IPS DF 19.7 (cell line): ENCODE measurements around the gene DUOX2.
"Not testable (repeated sequence)": the region's sequence is repeated elsewhere in the genome, so short reads cannot be mapped to it uniquely, and the experiment has no call there.

Source experiments
- DNase-seq: peaks from one replicate; pipeline ENCODE4 v3.0.0-alpha.2; 2013; ENCODE audit warnings: low read depth, low spot score

DUOX2 gene

DNA sequence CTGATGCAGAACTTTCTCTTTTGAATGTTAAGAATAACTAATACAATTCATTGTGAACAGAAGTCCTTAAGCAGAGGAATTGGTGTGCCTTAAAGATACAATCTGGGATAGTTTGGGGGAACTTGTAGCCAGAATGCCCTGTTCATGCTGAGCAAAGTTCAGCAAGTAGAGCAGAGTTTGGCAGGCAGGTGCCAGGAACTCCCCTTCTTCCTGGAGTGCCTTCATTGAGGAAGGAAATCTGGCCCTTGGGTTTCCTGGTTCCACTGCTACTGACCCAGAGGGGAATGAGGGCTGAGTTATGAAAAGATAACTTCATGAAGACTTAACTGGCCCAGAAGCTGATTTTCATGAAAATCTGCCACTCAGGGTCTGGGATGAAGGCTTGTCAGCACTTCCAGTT lies 40.4 kb downstream of the DUOX2 start:
- DNase-seq: not testable (repeated sequence)

DNA sequence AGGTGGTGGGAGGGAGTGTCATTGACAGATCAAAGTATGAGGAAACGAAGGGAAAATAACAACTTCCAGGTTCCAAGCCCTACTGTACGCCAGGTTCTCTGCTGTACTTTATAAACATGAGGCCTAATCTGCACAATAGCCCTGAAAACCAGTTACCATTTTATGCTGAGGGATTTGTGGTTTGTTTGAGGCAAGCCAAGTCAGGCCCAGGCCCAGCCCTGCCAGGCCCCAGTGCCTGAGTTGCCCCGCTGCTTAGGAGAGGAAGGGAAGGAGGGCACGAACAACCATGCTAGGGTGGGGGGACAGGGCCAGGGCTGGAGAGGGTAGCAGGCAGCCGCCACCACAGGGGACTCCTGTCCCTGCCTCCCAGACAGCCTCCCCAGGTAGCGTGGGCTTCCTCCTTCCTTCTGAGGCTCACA lies 44.0 kb downstream of the DUOX2 start:
- not testable (repeated sequence) for DNase-seq

DNA sequence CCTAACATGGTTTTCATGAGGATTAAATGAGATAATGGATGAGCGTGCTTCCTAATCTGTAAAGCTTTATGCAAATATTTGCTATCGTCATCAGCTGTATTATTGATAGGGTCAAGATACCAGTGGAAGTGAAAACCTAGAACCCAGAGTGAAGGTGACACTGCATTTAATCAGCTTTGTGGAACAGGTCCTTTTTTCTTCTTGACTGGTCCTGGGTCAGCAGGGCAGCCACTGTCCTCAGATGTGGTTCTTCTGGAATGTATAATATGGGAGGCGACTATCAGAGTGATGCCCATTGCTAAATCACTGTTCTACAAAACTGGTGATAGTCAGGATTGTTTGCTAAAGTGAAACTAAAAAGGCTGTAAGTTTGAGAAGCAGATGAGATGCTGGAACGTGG lies 49.6 kb downstream of the DUOX2 start:
- no peak for DNase-seq

DNA sequence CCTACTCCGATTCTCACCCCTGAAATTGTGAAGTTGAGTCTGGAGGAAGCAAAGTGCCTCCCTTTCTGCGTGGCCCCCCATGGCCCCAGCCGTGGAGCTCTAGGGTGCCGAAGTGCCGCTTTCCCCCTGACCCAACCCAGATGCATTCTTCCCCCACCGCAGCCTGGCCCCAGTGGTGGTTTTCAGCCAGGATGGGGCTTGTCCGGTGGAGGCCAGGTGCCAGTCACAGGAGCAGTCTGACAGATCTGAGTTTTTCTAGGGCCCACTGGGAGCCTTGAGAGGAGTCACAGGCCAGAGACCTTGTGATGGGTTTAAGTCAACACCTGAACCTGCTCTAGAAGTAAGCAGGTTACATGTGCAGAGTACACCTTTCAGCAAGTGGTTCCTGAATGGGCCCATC lies 51.7 kb downstream of the DUOX2 start:
- DNase-seq: not testable (repeated sequence)

DNA sequence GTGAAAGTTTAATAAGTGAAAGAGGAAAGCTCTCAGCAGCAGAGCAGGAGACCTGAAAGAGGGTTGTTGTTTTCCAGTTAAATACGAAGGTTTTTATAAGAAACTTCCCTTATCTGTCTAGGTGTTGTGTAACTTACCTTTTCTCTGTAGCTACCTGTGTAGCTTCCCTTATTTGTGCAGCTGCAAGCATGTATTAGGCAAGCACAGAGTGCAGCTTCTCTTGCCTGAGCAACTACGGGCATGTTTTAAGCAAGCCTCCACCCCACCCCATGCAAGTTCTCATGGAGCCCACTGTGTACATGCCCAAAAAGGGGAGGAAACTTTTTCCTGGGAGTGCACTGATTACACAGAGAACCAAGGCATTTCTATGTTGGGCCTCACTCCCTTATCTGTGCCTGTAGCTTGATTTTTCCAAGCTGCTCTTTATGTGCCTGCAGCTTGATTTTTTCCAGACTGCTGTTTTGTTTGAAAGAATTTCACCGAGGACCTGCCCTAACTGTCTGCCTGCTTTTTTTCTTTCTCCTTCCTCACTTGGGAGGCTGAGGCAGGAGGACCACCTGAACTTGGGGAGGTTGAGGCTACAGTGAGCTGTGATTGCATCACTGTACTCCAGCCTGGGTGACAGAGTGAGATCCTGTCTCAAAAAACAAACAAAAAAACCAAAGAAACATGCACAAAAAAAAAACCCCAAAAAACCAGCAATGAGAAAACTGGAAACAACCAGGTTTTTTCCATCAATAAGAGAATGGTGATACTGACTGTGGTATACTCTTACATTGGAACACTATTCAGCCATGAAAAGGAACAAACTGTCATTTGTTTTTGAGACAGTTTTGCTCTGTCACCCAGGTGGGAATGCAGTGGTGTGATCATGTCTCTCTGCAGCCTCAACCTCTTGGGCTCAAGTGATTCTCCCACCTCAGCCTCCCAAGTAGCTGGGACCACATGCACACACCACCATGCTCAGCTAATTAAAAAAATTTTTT lies 55.0 kb downstream of the DUOX2 start:
- not testable (repeated sequence) for DNase-seq

DNA sequence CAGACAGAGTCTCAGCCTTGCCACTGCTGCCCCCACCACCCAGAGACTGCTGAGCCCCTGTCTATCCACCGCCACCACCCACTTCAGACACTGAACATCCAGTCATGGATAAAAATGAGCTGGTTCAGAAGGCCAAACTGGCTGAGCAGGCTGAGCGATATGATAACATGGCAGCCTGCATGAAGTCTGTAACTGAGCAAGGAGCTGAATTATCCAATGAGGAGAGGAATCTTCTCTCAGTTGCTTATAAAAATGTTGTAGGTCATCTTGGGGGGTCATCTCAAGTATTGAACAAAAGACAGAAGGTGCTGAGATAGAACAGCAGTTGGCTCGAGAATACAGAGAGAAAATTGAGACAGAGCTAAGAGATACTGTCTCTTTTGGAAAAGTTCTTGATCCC lies 61.3 kb downstream of the DUOX2 start:
- DNase-seq: not testable (repeated sequence)

DNA sequence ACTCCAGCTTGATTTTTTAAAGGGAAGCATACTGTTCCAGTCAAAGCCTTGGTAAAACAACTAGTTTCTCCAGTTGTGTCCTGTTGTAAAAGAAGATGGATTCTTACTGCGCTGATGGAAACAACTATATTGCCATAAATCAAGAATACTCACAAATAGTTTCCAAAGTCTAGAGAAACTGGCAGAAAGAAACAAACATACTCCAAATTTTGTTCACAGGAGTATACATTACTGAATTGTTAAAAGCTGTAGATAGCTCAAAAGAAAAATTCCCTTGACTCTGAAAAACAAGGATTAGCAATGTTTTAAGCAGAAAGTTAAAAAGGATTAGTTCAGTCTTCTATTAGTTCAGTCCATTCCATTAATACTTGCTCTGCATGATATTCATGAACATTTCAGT lies 63.4 kb downstream of the DUOX2 start:
- DNase-seq: no peak

DNA sequence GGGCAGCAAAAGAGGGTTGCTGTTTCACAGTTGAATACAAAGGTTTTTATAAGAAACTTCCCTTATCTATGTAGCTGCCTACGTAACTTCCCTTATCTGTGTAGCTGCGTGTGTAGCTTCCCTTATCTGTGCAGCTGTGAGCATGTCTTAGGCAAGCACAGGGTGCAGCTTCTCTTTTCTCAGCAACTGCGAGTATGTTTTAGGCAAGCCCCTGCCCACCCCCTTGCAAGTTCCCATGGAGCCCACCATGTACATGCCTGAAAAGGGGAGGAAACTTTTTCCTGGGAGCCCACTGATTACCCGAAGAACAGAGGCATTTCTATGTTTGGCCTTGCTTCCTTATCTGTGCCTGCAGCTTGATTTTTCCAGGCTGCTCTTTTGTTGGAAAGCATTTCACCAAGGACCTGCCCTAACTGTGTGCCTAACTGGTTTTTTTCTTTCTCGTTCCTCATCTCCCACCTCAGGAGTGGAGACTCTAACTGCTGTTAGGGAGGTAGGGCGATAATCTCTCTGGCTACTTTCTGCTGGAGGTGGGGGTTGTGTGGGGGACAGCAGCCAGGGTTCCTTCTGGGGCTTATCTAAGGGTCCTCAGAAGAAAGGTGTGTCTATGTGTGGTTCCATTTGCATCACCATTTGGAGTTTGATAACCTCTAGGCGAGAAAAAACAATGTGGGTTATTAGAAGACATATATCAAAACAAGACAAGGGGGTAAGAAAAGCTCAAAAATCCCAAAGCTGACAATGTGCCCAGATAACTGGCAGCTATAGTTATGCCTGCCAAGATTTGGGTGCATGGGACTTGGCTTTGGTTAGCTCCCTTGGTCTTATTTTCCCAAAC lies 65.0 kb downstream of the DUOX2 start:
- no peak for DNase-seq

DNA sequence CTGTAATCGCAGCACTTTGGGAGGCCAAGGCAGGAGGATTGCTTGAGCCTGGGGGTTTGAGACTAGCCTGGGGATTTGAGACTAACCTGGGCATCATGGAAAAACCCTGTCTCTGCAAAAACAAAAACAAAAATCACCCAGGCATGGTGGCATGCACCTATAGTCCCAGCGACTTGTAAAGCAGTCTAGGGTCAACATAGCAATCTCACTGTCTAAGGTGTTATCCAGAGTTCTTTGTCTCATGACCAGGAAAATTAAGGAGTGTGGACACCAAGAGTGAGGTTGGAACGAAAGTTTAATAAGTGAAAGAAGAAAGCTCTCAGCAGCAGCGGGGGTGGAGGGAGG lies 65.6 kb downstream of the DUOX2 start:
- not testable (repeated sequence) for DNase-seq

DNA sequence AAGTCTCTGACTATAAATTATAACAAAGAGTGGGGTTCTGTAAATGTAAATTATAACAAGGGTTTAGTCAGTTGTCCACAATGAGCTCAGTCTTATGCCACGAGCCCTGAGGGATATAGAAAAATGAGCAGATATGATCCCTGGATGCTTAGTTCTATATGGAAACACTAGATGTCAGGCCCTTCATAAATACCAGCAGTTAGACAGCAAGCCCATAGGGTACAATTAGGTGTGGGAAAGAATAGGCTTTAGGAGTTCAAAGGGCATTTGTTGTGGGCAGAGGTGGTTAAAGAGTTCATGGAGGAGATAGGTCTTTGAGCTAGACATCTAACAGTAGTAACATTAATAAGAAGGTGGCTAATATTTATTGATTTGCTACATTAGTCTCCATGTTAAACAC lies 69.7 kb downstream of the DUOX2 start:
- not testable (repeated sequence) for DNase-seq

DNA sequence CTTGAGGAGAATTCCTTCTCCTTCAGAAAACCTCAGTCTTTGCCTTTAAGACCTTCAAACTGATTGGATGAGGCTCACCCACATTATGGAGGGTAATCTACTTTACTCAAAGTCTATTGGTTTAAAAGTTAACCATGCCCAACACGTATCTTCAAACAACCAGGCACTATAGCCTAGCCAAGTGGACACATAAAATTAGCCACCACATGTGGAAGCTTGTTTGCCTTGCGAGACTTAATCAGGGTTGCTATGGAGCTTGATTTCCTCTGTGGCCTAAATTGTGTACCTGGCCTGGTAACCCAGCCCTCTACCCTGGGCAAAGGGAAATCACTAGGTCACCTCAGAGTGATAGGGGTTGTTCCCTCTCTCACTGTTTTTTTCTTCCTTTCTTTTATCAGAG lies 71.1 kb downstream of the DUOX2 start:
- not testable (repeated sequence) for DNase-seq
